HG03442 (cell line): ENCODE measurements around the gene MRPL34.

Source experiments
- ATAC-seq: cut with Tn5 transposase; IDR thresholded peaks from one replicate; pipeline ENCODE4 v1.9.1; 2021; ENCODE audit warnings: mild to moderate bottlenecking, moderate library complexity; ENCODE audit not compliant: unreplicated experiment

MRPL34 gene

GRCh38 chr19:17309198-17309964, 3.7 kb downstream of the MRPL34 start, which contains the start of gene DDA1:
DDA1 (plus strand) TSS chr19:17309563; CDS start chr19:17309655, 92 bp downstream.
- ATAC-seq, result peak; percentile 52

GRCh38 chr19:17309965-17310461, 4.3 kb downstream of the MRPL34 start:
- no peak for ATAC-seq

- no peak for ATAC-seq
Observed at GRCh38 chr19:17311455-17312188, 6.0 kb downstream of the MRPL34 start.

GRCh38 chr19:17312189-17313113, 6.8 kb downstream of the MRPL34 start:
- ATAC-seq, result no peak

GRCh38 chr19:17314007-17314593, 8.4 kb downstream of the MRPL34 start:
- no peak for ATAC-seq

GRCh38 chr19:17318966-17319365, 13.3 kb downstream of the MRPL34 start:
- ATAC-seq, result no peak

- no peak for ATAC-seq
Observed at GRCh38 chr19:17319473-17320238, 14.0 kb downstream of the MRPL34 start.

GRCh38 chr19:17320435-17320834, 14.8 kb downstream of the MRPL34 start:
- ATAC-seq, result no peak

GRCh38 chr19:17321655-17322489, 16.2 kb downstream of the MRPL34 start:
- no peak for ATAC-seq

- ATAC-seq, result no peak
Observed at GRCh38 chr19:17322854-17323253, 17.2 kb downstream of the MRPL34 start.

GRCh38 chr19:17323300-17323963, 17.8 kb downstream of the MRPL34 start:
- ATAC-seq, result no peak

GRCh38 chr19:17323964-17324332, 18.3 kb downstream of the MRPL34 start:
- no peak for ATAC-seq

- no peak for ATAC-seq
Observed at GRCh38 chr19:17324357-17325114, 18.9 kb downstream of the MRPL34 start.

- no peak for ATAC-seq
Observed at GRCh38 chr19:17325133-17325532, 19.5 kb downstream of the MRPL34 start.

- no peak for ATAC-seq
Observed at GRCh38 chr19:17325881-17326594, 20.4 kb downstream of the MRPL34 start.

- ATAC-seq, result no peak
Observed at GRCh38 chr19:17326595-17326966, 20.9 kb downstream of the MRPL34 start.

- ATAC-seq, result no peak
Observed at GRCh38 chr19:17327068-17327653, 21.5 kb downstream of the MRPL34 start.
